NCI-H82 treated with DMSO at 0.1 percent for 48 hours (cell line): ENCODE measurements around the gene ARHGEF28.

Experiments
- DNase-seq: peaks from one replicate; lab custom pipeline; 2025; ENCODE audit not compliant: unreplicated experiment; lab: John Stamatoyannopoulos, UW

Gene ARHGEF28

DNA sequence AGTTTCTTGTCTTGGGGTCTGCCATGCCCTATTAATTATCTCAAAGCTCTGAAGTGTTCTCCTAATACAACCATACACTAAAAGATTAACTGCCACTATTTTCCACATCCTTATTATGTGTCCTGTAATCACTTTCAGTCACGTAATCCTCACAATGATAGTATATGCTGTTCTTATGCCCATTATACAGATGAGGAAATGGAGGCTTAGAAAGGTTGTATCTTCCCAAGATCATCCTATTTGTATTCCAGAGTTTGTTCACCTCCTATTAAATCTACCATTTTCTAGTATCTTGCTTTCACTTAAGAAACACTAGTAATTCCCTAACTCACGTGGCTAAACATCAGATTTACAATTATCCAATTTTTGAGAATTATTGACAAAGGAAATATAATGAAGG, 2.9 kb upstream of the ARHGEF28 start:
- DNase-seq: no peak

DNA sequence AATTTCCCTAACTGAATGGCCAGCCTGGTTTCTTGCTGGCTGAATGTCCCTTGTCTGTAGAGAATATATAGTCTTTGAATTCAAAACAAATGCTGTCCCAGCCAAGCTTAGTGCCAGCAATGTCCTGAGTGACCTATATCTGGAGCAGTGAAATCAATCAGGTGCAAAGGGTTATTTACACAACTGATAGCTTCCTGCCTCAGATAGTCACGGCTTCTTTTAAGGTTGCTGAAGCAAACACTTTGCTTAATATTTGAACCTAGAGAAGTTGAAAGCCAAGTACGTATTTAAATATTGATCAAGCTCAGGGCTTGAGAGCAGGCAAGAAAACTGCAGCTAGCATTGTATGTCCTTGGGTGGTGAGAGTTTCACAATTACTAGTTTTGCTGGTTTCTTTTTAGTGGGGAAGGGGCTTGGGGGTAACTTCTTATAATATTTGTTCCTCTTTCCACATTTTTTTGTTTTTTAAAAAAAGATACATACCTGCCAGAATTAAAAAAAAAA, 2.0 kb upstream of the ARHGEF28 start:
- no peak for DNase-seq

DNA sequence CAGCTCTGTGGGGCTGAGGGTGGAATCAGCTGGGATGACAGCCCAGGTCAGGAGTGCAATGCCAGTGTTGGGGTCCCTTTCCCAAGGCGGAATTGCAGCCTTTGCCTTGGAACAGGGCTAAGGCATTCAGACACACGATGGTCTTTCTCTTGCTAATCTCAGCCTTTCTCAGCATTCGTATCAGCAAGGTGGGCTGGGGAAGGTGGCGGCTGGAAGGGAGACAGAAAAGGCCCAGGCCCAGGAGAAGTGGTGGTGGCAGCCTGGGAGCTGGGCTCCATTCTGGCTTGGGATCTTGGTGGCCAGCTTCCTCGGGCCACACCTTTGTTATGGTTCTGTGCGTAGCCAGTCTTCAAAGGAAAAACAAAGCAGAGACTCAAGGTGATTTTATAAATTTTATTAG, 1.1 kb upstream of the ARHGEF28 start:
- DNase-seq: no peak

DNA sequence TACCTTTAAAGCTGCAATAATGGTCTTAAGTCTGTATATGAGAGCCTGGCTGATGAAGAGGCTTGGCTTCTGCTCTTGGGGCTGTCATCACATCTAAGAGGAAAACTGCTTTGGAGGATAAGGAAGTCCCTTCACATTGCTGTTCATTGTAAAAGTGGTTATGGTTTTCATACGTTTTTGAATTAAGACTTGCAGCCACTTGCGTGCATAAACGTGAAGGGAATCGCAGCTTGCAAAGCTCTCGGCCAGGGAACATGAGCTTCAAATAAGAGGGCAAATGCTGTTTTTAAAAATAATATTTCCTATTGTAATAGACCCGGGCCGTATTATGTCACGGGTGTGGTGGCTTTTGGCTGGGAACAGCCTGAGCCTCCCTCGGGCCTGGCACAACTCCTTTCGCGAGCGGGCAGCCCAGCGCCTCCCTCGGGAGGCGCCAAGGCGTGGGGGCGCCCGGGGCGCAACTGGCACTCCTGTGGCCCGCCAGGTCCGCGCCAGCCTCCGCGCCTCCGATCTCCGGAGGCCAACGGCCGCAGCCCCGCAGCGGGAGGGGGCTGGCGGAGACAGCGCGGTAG, 538 bp upstream of the ARHGEF28 start:
- DNase-seq: no peak

DNA sequence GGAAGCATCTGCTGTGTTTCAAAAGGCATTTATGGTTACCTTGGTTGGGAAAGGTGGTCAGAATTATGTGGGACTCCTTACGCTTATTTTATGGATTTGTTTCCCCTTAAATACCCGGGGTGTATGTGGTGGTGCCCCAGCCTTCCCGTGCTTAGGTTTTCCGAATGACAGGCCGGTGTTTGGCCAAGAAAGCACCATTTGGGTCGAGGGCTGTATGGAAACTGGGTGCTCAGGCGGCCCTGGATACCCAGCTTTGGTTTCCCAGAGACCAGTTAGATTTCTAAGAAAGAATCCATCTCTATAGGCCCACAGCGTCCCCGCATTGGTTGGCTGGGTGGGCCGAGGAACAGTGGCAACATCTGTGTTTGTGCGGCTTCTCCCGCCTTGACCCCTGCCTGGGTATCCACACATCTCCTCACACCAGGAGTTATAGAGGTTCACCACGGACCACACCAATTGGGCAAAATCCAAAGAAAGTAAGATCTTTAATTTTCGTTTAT, 868 bp downstream of the ARHGEF28 start:
- DNase-seq: no peak

DNA sequence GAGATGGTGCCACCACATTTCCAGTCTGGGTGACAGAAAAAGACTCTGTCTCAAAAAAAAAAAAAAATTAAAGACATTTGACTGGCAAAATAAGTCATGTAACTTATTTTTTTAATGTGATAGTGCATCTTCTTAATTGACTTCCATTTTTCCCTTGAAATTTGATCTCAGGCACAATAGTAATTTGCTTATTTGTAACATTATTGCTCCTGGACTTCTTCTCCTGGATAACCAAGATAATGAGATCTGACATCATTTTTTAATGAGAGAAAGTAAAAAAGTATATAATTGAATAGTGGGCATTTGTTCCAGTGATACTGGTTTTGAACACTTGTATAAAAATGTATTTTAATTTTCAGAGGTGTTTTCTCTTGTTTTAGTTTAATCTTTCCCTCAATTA, 3.5 kb downstream of the ARHGEF28 start:
- no peak for DNase-seq

DNA sequence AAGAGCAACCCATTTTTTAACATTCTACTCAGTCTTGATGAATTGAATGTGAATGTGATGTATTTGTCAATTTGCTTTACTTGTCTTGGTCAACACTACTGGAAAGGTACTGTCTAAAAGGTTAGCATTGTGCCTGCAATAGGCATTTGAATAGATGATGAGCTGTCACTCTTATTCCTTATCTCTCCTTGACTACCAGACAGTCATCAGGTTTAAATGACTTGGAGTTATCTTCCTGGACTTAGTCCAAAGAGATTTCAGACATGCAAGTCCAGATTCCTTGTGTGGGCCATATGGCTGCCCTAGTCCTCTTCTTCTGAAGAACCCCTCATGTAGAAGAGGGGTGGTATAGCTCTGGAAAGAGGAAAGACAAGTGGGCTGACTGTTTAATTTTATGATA, 4.8 kb downstream of the ARHGEF28 start:
- DNase-seq: no peak

DNA sequence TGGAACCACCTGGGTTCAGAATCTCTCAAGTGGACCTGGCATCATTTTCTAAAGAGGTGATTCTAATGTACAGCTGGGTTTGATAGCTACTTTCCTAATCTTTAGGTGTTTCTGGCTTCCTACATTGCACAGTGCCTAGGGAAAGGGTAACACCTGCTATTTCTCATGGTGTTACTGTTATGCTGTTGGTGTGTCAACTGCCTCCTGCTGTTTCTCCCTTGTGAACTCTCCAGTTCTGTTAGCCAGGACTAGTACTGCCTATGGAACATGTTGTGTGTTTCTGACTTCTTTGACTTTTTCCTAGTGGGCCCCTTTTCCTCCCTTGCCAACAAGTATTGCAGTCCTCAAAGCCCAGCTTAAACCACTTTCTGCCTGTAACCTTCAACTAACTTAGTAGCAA, 5.5 kb downstream of the ARHGEF28 start:
- no peak for DNase-seq

DNA sequence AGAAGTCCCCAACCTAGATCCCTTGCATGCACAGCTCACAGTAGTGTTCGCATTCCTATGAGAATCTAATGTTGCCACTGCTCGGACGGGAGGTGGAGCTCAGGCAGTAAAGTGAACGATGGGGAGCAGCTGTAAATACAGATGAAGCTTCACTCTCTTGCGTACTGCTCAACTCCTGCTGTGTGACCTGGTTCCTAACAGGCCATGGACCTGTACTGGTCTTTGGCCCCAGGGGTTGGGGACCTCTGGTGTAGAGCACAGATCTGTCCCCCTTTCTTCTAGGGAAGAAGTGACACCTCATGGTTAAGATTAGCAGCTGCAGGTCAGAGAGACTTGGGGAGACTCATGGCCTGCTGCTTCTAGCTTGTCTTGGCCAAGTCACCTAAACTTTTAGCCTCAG, 7.1 kb downstream of the ARHGEF28 start:
- DNase-seq: no peak

DNA sequence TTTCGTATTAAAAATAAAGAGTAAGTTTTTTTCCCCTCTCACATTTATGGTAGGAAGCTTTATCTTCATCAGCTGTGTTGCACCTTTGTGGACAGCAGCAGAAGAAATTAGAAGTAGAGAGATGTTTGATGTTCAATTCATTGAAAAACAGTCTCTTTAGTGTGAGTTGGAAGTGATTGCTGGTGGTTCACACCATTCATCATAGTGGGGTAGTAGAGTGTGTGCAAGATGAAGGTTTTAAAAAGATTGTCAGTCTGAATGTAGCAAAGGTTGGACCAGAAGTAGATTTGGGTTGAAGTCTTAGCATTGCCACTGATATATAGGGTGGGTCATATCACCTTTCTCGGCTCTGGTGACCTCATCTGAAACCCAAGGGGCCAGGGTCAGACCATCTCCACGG, 10.4 kb downstream of the ARHGEF28 start:
- no peak for DNase-seq

DNA sequence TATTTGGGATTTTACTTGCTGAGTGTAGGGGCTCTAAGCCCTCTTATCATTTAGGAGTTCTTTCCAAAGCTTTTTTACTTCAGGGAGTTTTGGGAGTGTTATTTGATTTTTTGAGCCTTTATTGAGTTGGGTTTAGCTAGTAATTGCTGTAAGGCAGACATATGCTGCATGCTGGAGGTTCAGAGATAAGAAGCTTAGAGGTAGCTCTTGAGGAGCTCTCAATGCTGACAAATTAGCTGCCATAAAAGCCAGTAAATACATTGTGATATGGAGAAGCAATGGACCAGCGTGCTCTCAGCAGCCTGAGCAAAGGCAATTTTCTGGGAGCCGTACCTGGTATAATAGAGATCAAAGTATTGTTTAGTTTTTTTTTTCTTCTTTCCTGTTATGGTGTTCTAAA, 11.6 kb downstream of the ARHGEF28 start:
- DNase-seq: peak; percentile 87

DNA sequence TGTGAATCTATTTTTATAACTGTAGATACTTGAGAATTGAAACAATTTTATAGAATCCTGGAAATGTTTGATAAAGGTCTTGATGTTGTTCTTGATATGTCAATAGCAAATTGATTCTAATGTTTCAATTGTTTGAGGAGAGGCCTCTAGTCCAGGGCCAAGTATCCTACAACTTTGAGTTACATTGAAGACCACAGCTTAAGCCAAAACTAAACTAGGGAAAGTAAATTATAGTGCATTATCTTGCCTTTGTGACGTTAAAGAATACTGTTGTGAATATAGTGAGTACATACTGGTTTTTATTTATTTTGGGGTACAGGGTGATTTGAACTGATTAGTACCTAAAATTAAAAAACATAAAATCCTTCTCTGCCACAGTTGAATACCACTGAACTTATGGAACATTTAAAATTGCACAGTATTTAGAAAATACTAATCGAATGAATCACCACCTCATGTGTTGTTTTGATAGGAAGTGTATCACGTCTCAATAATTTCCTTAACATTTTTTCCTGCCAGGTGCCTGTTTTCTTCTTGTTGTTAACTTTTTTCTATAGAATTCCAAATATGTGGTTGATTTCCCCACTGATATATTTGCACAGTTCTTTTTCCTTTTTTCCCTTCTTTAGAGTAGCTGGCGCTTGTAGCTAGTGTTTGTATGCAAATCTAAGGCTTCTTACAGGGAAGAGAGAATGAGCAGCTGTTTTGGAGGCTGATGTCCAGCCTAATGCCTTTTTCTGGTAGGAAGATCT, 12.5 kb downstream of the ARHGEF28 start:
- DNase-seq: peak; percentile 44

DNA sequence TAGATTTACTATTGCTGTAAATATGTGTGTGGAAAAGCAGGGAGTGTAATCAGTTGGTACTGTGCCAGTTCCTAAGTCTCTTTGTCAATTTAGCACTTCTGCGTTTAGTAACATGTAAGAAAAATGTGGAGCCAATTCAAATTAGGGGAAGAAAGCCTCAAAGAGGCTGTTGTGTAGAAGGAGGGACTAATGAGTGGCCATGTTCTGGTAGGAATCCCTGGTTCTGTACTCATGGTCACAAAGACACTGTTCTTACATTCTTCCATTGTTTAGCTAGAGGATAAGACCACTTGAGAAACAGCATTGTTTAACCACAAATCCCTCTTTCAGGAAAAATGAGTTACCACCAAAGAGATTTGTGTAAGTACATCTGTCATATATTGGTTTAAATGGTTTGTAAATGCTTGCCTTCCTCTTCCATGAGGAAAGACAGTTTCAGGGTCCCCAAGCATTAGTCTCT, 14.9 kb downstream of the ARHGEF28 start:
- peak; percentile 52 for DNase-seq

DNA sequence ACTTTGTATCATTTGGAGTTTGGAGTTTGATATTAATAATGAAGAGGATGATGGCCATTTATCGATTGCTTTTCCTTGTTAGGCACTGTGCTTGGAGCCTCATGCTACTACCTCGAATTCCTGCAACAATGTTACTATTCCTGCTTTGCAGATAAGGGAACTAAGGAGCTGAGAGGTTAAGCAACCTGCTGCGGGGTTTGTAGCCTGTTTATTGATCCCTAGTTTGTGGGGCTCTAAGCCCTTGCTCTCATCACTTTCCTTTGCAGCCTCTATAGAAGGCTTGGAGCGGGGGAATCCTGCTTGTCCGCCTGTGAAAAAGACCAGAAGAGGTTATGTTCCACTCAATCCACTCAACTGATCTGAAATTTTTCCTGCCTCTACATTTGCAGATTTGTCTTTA, 15.8 kb downstream of the ARHGEF28 start:
- no peak for DNase-seq

DNA sequence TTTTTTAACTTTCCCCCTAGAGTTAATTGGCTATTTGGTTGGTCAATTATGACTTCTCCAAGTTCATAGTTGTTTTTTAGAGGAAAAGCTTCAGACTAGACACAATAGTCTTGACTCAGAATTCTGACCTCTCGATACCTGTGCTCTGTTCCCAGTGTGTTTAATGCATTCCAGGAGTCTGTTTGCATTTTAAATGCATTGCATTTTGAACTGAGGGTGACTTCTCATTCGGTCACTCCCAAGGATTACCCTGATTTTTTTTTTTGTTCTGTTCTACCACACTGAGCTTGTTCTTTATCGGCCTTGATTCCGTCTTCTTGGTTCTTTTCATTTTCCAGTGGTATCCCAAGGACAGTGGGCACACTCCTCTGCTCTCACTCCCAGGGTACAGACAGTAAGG, 16.3 kb downstream of the ARHGEF28 start:
- no peak for DNase-seq

DNA sequence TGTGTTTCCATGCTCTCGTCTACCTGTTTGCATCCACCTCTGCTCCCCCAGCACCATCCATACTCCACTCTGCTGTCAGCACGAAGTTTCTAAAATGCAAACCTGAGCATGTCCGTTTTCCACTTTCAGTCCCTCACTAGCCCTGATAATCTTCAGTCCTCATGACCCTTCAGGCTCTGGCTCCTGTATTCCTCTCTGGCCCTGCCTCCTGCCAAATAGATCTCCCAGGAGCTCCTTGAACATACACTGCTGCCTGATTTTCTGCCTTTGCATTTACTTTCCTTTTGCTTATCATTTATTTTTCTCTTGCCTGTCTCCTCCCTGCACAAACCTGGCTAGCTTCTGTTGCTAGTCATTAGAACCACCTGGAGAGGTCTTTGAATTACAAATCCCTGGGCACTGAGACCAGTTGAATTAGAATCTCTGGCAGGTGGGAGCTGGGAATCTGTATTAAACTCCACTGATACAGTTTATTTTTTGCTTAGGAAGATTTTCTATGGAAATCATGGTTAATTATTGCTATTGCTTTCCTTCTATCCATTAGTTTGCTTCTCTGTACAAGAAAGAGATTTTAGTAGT, 18.5 kb downstream of the ARHGEF28 start:
- DNase-seq: no peak

DNA sequence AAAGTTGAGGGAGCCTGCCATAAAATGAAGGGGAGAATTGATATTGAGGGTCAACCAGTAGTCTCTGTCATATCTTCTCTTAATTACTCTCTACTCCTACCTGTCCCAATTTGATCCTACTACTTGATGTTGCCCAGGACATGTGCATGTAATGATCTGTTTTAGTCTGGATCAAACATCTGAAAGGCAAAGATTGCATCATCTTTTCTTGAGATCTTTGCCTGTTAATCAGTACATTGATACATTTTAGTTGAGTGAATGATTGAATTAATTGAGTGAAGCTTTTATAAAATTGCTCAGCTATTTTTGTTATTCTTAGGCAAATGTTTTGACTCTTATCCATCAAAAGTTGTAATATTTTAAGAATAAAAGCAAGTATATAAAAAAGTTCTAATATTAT, 21.7 kb downstream of the ARHGEF28 start:
- DNase-seq: no peak

DNA sequence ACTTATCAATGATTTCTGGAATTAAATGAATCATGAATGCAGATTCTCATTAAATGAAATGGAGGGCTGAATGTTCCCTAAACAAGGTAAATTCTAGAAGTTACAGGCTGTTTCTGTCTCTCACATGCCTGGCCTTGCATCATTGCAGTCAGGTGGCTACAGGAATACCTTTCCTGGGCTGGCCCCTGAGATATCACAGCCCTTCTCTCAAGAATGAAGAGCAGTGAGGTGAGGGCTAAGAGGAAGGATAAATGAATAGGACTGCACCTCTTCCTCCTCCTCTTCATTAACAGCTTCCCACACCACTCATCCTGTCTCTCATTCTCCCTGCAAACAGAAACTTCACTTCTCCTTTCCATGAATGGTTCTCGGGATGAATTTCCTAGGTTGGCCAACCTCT, 22.5 kb downstream of the ARHGEF28 start:
- DNase-seq: no peak

DNA sequence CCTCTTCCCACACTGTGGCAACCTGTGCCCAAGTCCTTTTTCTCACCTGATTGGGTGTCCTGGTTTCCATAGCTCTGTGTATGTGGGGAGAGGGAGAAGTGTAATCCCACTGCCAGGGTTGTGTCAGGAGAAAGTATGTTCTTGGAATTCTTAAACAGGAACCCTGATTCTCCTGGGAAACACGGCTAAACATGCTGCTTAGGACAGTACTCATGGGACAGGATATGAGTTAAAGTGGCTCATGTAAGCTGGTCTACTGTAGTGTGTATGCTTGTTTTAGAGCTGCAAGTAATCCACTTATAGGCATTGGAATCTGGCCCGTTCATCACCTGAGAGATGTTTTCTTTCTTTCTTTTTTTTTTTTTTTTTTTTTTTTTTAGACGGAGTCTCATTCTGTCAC, 23.9 kb downstream of the ARHGEF28 start:
- DNase-seq: no peak

DNA sequence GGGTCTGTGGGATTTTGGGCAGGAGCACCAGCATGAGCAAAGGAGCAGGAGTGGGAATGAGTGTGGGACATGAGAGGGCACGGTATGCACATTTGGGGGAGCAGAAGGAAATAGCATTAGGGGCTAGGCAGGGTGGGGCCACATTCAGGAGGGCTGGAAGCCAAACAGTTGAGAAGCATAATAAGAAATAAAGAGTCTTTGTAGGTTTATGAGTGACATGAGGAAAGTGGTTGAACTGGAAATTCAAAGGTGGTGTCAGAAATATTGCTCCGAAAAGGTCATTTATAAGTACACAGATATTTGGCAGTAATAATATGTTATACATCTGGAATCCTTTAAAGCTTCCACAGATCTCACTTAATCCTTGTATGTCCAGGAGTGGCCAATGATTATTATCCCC, 26.4 kb downstream of the ARHGEF28 start:
- no peak for DNase-seq

DNA sequence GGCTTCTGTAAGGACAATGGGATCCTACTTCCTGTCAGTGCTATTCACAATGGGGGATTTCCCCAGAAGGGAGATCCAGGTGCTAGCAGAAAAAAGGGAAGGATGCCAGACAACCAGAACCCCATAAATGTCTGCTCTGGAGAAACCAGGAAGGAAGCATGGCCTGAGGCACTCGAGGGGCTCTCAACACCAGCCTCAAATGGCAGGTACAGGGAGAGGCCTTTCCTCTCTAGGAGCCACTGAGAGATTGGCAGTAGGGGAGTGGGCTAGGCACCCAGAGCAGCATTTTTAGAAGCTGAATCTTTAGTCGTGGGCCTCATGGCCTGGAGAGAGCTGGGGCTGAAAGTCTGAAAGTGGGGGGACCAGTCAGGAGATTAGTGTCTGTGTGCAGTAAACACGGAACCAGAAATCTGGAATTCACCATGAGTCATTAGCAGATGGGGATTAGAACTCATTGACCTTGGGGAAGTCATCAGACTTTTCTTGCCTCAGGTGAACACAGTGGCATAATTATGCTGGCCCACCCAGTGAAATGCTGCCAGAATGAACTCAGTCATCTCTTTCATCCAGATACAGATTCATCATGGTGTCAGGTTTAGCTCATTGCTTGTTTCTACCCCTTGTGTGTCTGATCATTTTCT, 28.3 kb downstream of the ARHGEF28 start:
- DNase-seq: no peak

DNA sequence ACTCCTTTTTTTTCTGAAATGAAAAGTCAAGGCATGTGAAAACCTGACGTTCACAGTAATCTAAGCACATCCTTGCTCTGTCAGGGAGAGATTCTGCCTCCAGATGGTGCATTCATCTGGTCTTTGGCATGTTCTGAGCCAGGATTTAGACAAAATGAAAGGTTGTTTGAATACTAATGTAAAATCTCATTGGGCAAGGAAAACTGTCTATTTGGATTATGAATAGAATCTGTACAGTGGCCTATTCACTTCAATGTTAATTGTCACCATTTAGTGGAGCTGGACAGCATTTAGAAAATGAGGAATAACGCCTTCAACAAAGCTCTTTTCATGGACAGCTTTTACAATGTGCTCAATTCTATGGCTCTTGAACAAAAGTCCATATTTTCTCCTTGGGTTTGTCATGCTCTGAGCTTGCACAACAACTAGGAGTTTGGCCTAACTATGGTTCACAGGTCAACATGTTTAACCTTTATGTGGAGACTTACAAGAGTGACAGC, 28.9 kb downstream of the ARHGEF28 start:
- no peak for DNase-seq
